Osteocyte (in vitro differentiated cells): ENCODE measurements around the gene MOCOS. TPM values are rescaled to one million over a fixed set of nuclear protein-coding genes. Genes with fewer than 3 reads are reported as not detected.
"Not testable (repeated sequence)": the region's sequence is repeated elsewhere in the genome, so short reads cannot be mapped to it uniquely, and the experiment has no call there.

Experiments
- DNase-seq: peaks from one replicate; pipeline ENCODE4 v3.0.0; 2021; ENCODE audit warnings: mixed read lengths; ENCODE audit not compliant: unreplicated experiment; ENCODE audit errors: extremely low spot score
- H3K27ac Mint-ChIP-seq: one replicate; pipeline ENCODE4 v1.8.0; 2021; ENCODE audit warnings: mild to moderate bottlenecking, mixed read lengths; ENCODE audit not compliant: unreplicated experiment
- H3K27me3 Mint-ChIP-seq: one replicate; pipeline ENCODE4 v1.8.0; 2021; ENCODE audit warnings: mixed read lengths; ENCODE audit not compliant: unreplicated experiment
- H3K36me3 Mint-ChIP-seq: one replicate; pipeline ENCODE4 v1.8.0; 2021; ENCODE audit warnings: mixed read lengths; ENCODE audit not compliant: unreplicated experiment
- H3K4me1 Mint-ChIP-seq: one replicate; pipeline ENCODE4 v1.8.0; 2021; ENCODE audit warnings: mixed read lengths; ENCODE audit not compliant: unreplicated experiment
- H3K4me3 Mint-ChIP-seq: one replicate; pipeline ENCODE4 v1.8.0; 2021; ENCODE audit warnings: mild to moderate bottlenecking, moderate library complexity, mixed read lengths; ENCODE audit not compliant: unreplicated experiment
- H3K9me3 Mint-ChIP-seq: one replicate; pipeline ENCODE4 v1.8.0; 2021; ENCODE audit warnings: mixed read lengths; ENCODE audit not compliant: unreplicated experiment
- CTCF ChIP-seq: fragments of 200-600 bp; sonication (generic); IDR thresholded peaks from 2 replicates; pipeline ENCODE4 v1.5.0; 2021; ENCODE audit warnings: antibody characterized with exemption, mild to moderate bottlenecking, moderate library complexity
- total RNA-seq: library from RNA; stranded (reverse); gene quantifications from 2 replicates; pipeline ENCODE4 v1.2.1, GENCODE V29; 2021

Gene MOCOS
- total RNA-seq, 1 donor from 2014 or later: 5.2 TPM

GRCh38 chr18:36200354-36200771 is 13.1 kb downstream of the MOCOS start:
- H3K36me3 Mint-ChIP-seq: peaks cover 4% of the 10 kb centered on the region
- H3K27me3 Mint-ChIP-seq: no peaks in the 10 kb centered on the region
- H3K27ac Mint-ChIP-seq: no peak overlapping the region
- no peak for DNase-seq
- H3K4me1 Mint-ChIP-seq: no peaks in the 10 kb centered on the region
- TF ChIP-seq CTCF: no peak
- no peaks in the 10 kb centered on the region for H3K9me3 Mint-ChIP-seq
- no peak overlapping the region for H3K4me3 Mint-ChIP-seq

- H3K9me3 Mint-ChIP-seq: no peaks in the 10 kb centered on the region
- DNase-seq: peak; percentile 59
- TF ChIP-seq CTCF: no peak
- no peak overlapping the region for H3K27ac Mint-ChIP-seq
- H3K27me3 Mint-ChIP-seq: no peaks in the 10 kb centered on the region
- no peaks in the 10 kb centered on the region for H3K4me1 Mint-ChIP-seq
- H3K4me3 Mint-ChIP-seq: no peak overlapping the region
- H3K36me3 Mint-ChIP-seq: peaks cover 8% of the 10 kb centered on the region
Measured at GRCh38 chr18:36201765-36202164, 14.5 kb downstream of the MOCOS start.

GRCh38 chr18:36203360-36203895 is 16.1 kb downstream of the MOCOS start:
- Mint-ChIP-seq H3K27ac (no peak overlapping the region), H3K4me1 (no peaks in the 10 kb centered on the region), H3K4me3 (no peak overlapping the region), H3K36me3 (peaks cover 18% of the 10 kb centered on the region), H3K9me3 (peaks cover 10% of the 10 kb centered on the region), H3K27me3 (no peaks in the 10 kb centered on the region)
- DNase-seq: peak; percentile 57
- no peak for TF ChIP-seq CTCF

- Mint-ChIP-seq H3K9me3 (peaks cover 15% of the 10 kb centered on the region), H3K4me3 (no peak overlapping the region), H3K27me3 (no peaks in the 10 kb centered on the region), H3K4me1 (no peaks in the 10 kb centered on the region), H3K27ac (no peak overlapping the region), H3K36me3 (peaks cover 24% of the 10 kb centered on the region)
- DNase-seq: peak; percentile 67
- TF ChIP-seq CTCF: no peak
Measured at GRCh38 chr18:36205166-36205565, 17.9 kb downstream of the MOCOS start.

GRCh38 chr18:36207303-36207702 is 20.0 kb downstream of the MOCOS start:
- Mint-ChIP-seq H3K4me1 (peaks cover 2% of the 10 kb centered on the region), H3K27me3 (no peaks in the 10 kb centered on the region), H3K27ac (no peak overlapping the region), H3K4me3 (no peak overlapping the region), H3K9me3 (peaks cover 15% of the 10 kb centered on the region), H3K36me3 (peaks cover 24% of the 10 kb centered on the region)
- TF ChIP-seq CTCF: no peak
- DNase-seq: no peak

GRCh38 chr18:36207969-36208368 is 20.7 kb downstream of the MOCOS start:
- DNase-seq, H3K4me1 Mint-ChIP-seq, H3K27me3 Mint-ChIP-seq, H3K27ac Mint-ChIP-seq, H3K4me3 Mint-ChIP-seq: not testable (repeated sequence)
- H3K36me3 Mint-ChIP-seq: peaks cover 27% of the 10 kb centered on the region
- peaks cover 15% of the 10 kb centered on the region for H3K9me3 Mint-ChIP-seq
